Neural cell (in vitro differentiated cells): ENCODE data around the gene COL23A1. TPM values are rescaled to one million over a fixed set of nuclear protein-coding genes. Genes with fewer than 3 reads are reported as not detected.

Source experiments
- H2AFZ ChIP-seq: fragments of 200-600, 300-800 bp; sonication (generic), shearing (Covaris generic); 2 replicates; pipeline ENCODE4 v1.6.0; 2014; ENCODE audit warnings: low read depth, mild to moderate bottlenecking, antibody characterized with exemption, low read length, moderate library complexity
- H3F3A ChIP-seq: fragments of 200-600 bp; shearing (Covaris generic); 2 replicates; pipeline ENCODE4 v1.6.1; 2016; ENCODE audit warnings: mild to moderate bottlenecking, moderate library complexity, mixed read lengths, antibody characterized with exemption, low read length; ENCODE audit not compliant: insufficient read depth, poor library complexity, severe bottlenecking
- H3K27ac ChIP-seq: fragments of 200-600, 300-800 bp; sonication (generic), shearing (Covaris generic); 2 replicates; pipeline ENCODE4 v1.5.1; 2014; ENCODE audit warnings: mild to moderate bottlenecking, low read length, moderate library complexity
- H3K27me3 ChIP-seq: fragments of 300-800, 200-600 bp; sonication (generic), shearing (Covaris generic); 2 replicates; pipeline ENCODE4 v1.6.0; 2014; ENCODE audit warnings: mild to moderate bottlenecking, low read depth, low read length, moderate library complexity; ENCODE audit not compliant: insufficient read depth
- H3K36me3 ChIP-seq: fragments of 300-800, 200-600 bp; sonication (generic), shearing (Covaris generic); 2 replicates; pipeline ENCODE4 v1.5.1; 2014; ENCODE audit warnings: mild to moderate bottlenecking, antibody characterized with exemption, low read length, moderate library complexity; ENCODE audit not compliant: insufficient read depth
- H3K4me2 ChIP-seq: fragments of 300-800, 200-600 bp; sonication (generic), shearing (Covaris generic); 2 replicates; pipeline ENCODE4 v1.6.0; 2014; ENCODE audit warnings: mild to moderate bottlenecking, low read length
- H3K4me3 ChIP-seq: fragments of 300-800, 200-600 bp; sonication (generic), shearing (Covaris generic); 2 replicates; pipeline ENCODE4 v1.5.1; 2014; ENCODE audit warnings: mild to moderate bottlenecking, low read length, moderate library complexity
- H3K79me2 ChIP-seq: fragments of 200-600 bp; shearing (Covaris generic); replicated peaks from 2 replicates; pipeline ENCODE4 v1.6.0; 2014; ENCODE audit warnings: mild to moderate bottlenecking, low read length, moderate library complexity; ENCODE audit not compliant: insufficient read depth
- H3K9ac ChIP-seq: fragments of 300-800, 200-600 bp; sonication (generic), shearing (Covaris generic); 2 replicates; pipeline ENCODE4 v1.6.1; 2016; ENCODE audit warnings: mild to moderate bottlenecking, low read length, mixed read lengths
- H3K9me2 ChIP-seq: fragments of 200-600 bp; shearing (Covaris generic); 2 replicates; pipeline ENCODE4 v1.6.1; 2016; ENCODE audit warnings: mild to moderate bottlenecking, low read length, mixed read lengths; ENCODE audit not compliant: insufficient read depth
- H3K9me3 ChIP-seq: fragments of 200-600, 300-800 bp; sonication (generic), shearing (Covaris generic); 2 replicates; pipeline ENCODE4 v1.6.1; 2016; ENCODE audit warnings: mild to moderate bottlenecking, mixed run types, low read length, moderate library complexity, mixed read lengths
- H4K20me1 ChIP-seq: fragments of 200-600 bp; shearing (Covaris generic); 2 replicates; pipeline ENCODE4 v1.6.1; 2016; ENCODE audit warnings: mild to moderate bottlenecking, mixed run types; ENCODE audit not compliant: insufficient read depth
- EP300 ChIP-seq: fragments of 450-650 bp; conservative IDR thresholded peaks from 2 replicates; pipeline ENCODE4 v1.6.1; 2014; ENCODE audit warnings: antibody characterized with exemption, mild to moderate bottlenecking, moderate library complexity; ENCODE audit not compliant: poor library complexity, severe bottlenecking
- EZH2 ChIP-seq: fragments of 200-600, 300-800 bp; shearing (Covaris generic), sonication (generic); IDR thresholded peaks from 2 replicates; pipeline ENCODE4 v1.6.1; 2014; ENCODE audit warnings: antibody characterized with exemption, low read length, borderline replicate concordance, mild to moderate bottlenecking; ENCODE audit not compliant: insufficient read depth, poor library complexity, severe bottlenecking
- MXI1 ChIP-seq: fragments of 450-650 bp; conservative IDR thresholded peaks from 2 replicates; pipeline ENCODE4 v1.6.1; 2014; ENCODE audit warnings: antibody characterized with exemption, mild to moderate bottlenecking; ENCODE audit not compliant: poor library complexity, severe bottlenecking
- POLR2AphosphoS5 ChIP-seq: IDR thresholded peaks from 2 replicates; pipeline ENCODE4 v1.6.1; 2012
- RAD21 ChIP-seq: fragments of 450-650 bp; conservative IDR thresholded peaks from 2 replicates; pipeline ENCODE4 v1.6.1; 2014; ENCODE audit warnings: antibody characterized with exemption, mild to moderate bottlenecking, moderate library complexity
- polyA plus RNA-seq: library from polyadenylated mRNA; depleted of rRNA; stranded (reverse); fragments of >200 nt; gene quantifications from 2 replicates; pipeline ENCODE4 v1.2.3, GENCODE V29; 2014
- TF ChIP-seq, protein P1 (sequence below): fragments of 450-650 bp; IDR thresholded peaks from 2 replicates; pipeline ENCODE4 v1.5.1; 2014; ENCODE audit warnings: antibody characterized with exemption, mild to moderate bottlenecking, moderate library complexity; ENCODE audit not compliant: poor library complexity, severe bottlenecking

COL23A1 gene
- polyA plus RNA-seq, 1 donor from 2014 or later = not detected

DNA sequence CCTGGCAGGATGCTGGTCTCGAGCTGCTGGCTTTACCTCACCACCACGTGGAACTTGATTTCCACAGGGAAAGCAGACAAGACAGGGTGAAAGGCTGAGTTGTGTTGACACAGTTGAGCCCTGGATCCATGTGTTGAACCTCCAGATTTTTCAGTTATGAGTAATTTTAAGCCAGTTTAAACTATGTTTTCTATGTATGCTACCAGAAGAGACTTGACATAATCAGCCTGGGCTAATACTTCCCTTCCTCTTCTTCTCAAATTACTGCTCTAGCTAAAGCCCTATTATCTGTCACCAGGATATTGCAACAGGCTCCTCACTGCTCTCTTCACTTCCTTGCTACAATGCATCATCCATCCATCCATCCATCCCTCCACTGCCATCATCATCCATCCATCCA lies 345.6 kb downstream of the COL23A1 start:
- Histone ChIP-seq H3F3A (no peaks in the 10 kb centered on the region), H3K4me3 (no peak overlapping the region), H3K79me2 (no peaks in the 10 kb centered on the region), H3K27me3 (no peaks in the 10 kb centered on the region), H2AFZ (no peak overlapping the region), H3K27ac (no peak overlapping the region), H3K4me2 (no peak overlapping the region), H3K9ac (no peak overlapping the region), H3K9me2 (no peaks in the 10 kb centered on the region), H3K9me3 (no peaks in the 10 kb centered on the region), H4K20me1 (no peaks in the 10 kb centered on the region), H3K36me3 (no peaks in the 10 kb centered on the region)
- no peak for TF ChIP-seq EP300
- TF ChIP-seq, protein P1, sequence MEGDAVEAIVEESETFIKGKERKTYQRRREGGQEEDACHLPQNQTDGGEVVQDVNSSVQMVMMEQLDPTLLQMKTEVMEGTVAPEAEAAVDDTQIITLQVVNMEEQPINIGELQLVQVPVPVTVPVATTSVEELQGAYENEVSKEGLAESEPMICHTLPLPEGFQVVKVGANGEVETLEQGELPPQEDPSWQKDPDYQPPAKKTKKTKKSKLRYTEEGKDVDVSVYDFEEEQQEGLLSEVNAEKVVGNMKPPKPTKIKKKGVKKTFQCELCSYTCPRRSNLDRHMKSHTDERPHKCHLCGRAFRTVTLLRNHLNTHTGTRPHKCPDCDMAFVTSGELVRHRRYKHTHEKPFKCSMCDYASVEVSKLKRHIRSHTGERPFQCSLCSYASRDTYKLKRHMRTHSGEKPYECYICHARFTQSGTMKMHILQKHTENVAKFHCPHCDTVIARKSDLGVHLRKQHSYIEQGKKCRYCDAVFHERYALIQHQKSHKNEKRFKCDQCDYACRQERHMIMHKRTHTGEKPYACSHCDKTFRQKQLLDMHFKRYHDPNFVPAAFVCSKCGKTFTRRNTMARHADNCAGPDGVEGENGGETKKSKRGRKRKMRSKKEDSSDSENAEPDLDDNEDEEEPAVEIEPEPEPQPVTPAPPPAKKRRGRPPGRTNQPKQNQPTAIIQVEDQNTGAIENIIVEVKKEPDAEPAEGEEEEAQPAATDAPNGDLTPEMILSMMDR = no peak
- no peak for TF ChIP-seq RAD21

DNA sequence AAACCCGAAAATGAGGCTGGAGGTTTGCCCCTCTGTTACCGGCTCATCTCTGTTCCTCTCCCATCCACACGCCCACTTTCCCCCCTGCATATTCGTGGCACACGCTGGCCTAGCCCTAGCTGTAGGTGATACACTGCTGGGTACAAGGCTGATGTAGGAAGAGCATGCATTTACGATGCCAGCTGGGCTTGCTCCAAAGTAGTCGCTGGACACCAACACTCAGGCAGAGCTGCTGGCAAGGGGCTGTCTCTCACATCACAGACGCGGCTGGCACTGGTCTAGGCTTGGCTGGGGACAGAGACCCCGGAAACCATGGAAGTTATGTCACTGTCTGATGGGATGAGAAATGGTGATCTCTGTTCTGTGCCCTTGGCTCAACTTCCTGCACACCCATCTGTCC lies 347.8 kb downstream of the COL23A1 start:
- Histone ChIP-seq H3K9ac (no peak overlapping the region), H4K20me1 (no peaks in the 10 kb centered on the region), H3K27ac (no peak overlapping the region), H3K9me2 (no peaks in the 10 kb centered on the region), H3K9me3 (no peaks in the 10 kb centered on the region), H3F3A (no peaks in the 10 kb centered on the region), H3K27me3 (no peaks in the 10 kb centered on the region), H3K4me3 (no peak overlapping the region), H3K36me3 (no peaks in the 10 kb centered on the region), H2AFZ (no peak overlapping the region), H3K4me2 (no peak overlapping the region), H3K79me2 (no peaks in the 10 kb centered on the region)
- no peak for TF ChIP-seq EZH2
- no peak for TF ChIP-seq POLR2AphosphoS5
- no peak for TF ChIP-seq MXI1

DNA sequence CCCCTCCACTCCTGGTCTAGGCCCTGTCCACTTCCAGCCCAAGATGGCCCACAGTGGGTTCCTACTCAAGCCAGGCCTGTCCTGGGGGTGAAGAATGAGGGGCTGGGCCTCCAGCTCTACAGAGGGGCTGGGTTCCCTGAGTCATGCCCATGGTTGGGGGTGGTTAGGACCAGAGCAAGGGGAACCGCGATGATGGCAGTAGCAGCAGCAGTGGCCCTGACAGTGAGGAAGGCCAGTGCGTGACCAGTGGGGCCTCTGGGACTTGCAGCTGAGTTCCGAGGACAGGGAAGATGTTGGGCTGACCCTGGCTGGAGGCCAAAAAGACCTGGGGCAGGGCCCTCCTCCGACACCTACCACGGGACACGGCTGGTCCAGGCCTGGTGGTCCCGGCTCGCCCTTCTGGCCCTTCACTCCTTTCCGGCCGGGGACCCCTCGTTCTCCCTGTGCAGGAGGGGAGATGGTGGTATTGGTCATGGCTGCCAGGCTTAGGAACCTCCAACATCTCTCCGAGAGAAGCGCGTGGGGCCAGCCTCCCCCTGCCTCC lies 348.4 kb downstream of the COL23A1 start:
- H3K36me3 ChIP-seq = no peaks in the 10 kb centered on the region
- no peak overlapping the region for H3K27ac ChIP-seq
- no peaks in the 10 kb centered on the region for H3K27me3 ChIP-seq
- no peak overlapping the region for H3K9ac ChIP-seq
- TF ChIP-seq POLR2AphosphoS5 = no peak
- TF ChIP-seq MXI1 = no peak
- TF ChIP-seq, protein P1 = no peak
- no peaks in the 10 kb centered on the region for H3K9me2 ChIP-seq
- no peaks in the 10 kb centered on the region for H4K20me1 ChIP-seq
- H3K9me3 ChIP-seq = no peaks in the 10 kb centered on the region
- no peaks in the 10 kb centered on the region for H3F3A ChIP-seq
- H3K4me3 ChIP-seq = no peak overlapping the region
- no peaks in the 10 kb centered on the region for H3K79me2 ChIP-seq
- H2AFZ ChIP-seq = no peak overlapping the region
- no peak overlapping the region for H3K4me2 ChIP-seq
